T follicular helper cell (primary cell): Measurements from ENCODE around the gene CDK5RAP2.

Experiments used
- DNase-seq: peaks from one replicate; pipeline ENCODE4 v3.0.0-alpha.2; 2020; ENCODE audit warnings: low read depth

The CDK5RAP2 gene

DNA sequence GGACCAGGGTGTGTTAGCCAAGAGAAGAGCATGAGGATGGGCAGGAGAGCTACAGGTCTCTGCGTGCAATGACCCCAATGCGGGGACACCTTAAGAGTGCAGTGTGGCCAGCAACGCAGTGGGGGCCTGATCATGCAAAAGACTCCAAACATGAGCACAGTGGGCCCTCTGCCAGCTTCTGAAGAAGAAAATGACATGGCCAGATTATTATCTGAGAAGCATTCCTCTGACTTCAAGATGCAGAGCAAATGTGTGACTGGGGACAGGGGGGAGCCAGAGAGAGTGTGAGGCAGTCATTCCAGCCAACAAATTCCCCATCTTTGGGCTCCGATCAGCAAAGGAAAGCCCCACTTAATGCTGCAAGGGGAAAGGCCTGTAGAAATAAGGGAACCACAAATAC, 229.4 kb downstream of the CDK5RAP2 start:
- no peak for DNase-seq

DNA sequence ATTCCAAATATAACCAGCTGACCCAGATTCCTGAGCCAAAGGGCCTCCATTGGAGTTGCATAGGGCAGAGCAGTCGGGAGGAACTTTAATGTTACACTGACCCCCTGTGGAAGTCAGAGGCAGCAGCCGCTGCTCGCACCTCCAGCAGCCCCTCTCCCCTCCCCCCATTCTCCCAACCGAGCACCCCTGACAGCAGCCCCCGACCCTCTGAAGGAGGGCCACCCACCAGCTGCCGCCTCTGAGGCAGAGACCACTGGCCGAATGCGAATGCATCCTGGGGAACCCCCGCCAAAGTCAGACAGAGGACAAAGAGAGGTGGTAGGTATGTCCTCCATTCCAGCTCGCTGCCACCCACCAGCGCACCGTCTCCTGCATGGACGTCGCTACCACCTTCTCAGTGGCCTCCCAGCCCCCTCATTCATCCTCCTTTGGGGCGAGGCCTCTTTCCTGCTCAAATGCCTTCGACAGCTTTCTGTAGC, 231.0 kb downstream of the CDK5RAP2 start:
- no peak for DNase-seq

DNA sequence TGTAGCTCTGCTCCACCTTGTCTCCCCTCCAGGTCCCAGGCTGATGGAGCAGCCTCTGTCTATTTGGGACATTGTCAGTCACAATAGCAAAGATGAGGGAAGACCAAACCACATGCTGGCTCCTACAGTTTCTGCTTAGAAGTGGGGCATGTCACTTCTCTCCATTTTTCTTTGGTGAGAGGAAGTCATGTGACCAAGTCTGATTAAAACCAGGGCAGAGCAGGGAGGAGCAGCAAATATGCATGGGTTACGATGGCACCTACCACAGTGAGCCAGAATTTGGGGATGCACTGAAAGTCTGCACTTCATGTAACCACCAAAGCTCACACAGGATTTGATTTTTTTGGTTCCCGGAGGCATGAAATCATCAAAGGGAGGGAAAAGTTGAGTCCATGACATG, 234.6 kb downstream of the CDK5RAP2 start:
- no peak for DNase-seq

- DNase-seq: no peak
Observed at GRCh38 chr9:120344230-120344629, 235.7 kb downstream of the CDK5RAP2 start.

GRCh38 chr9:120343416-120343815, 236.6 kb downstream of the CDK5RAP2 start:
- no peak for DNase-seq
